H54 (cell line): ENCODE data around the gene SNX20.

Experiments used
- DNase-seq: peaks from one replicate; pipeline ENCODE4 v3.0.0; 2011; ENCODE audit warnings: low spot score, mixed read lengths; ENCODE audit not compliant: insufficient read length
- FAIRE-seq: peaks from 3 replicates; lab custom pipeline; 2011; peaks lifted over from hg19 to GRCh38; lab: Jason Lieb, UNC
- POLR2A ChIP-seq: IDR thresholded peaks from 2 replicates; pipeline ENCODE4 v1.6.1; 2011; ENCODE audit warnings: low read depth, mild to moderate bottlenecking, low read length

Gene SNX20

GRCh38 chr16:50696126-50696525, 15.0 kb upstream of the SNX20 start:
- TF ChIP-seq POLR2A, result no peak
- no peak for FAIRE-seq
- no peak for DNase-seq

- FAIRE-seq (no peak), DNase-seq (no peak)
- TF ChIP-seq POLR2A, result no peak
These were observed 14.2 kb upstream of the SNX20 start for GRCh38 chr16:50695017-50696000.

- FAIRE-seq (no peak), DNase-seq (no peak)
- TF ChIP-seq POLR2A, result no peak
These were observed 13.1 kb upstream of the SNX20 start for GRCh38 chr16:50694206-50694605.

GRCh38 chr16:50692999-50693781, 12.1 kb upstream of the SNX20 start, which contains the start of gene NOD2:
Gene NOD2 (plus strand): TSS chr16:50693606. CDS start chr16:50699496, 5,890 bp downstream.
- FAIRE-seq (no peak), DNase-seq (no peak)
- TF ChIP-seq POLR2A, result no peak

- TF ChIP-seq POLR2A, result no peak
- FAIRE-seq (no peak), DNase-seq (no peak)
These were observed 11.5 kb upstream of the SNX20 start for GRCh38 chr16:50692644-50692998.

- no peak for TF ChIP-seq POLR2A
- no peak for FAIRE-seq
- DNase-seq, result no peak
These were observed 9.1 kb upstream of the SNX20 start for GRCh38 chr16:50690177-50690576.

GRCh38 chr16:50688867-50689266, 7.8 kb upstream of the SNX20 start:
- no peak for TF ChIP-seq POLR2A
- DNase-seq (no peak), FAIRE-seq (no peak)

GRCh38 chr16:50688083-50688482, 7.0 kb upstream of the SNX20 start:
- no peak for TF ChIP-seq POLR2A
- DNase-seq (no peak), FAIRE-seq (no peak)

- TF ChIP-seq POLR2A, result no peak
- DNase-seq (no peak), FAIRE-seq (no peak)
These were observed 4.5 kb upstream of the SNX20 start for GRCh38 chr16:50685462-50686063.

- DNase-seq (no peak), FAIRE-seq (no peak)
- no peak for TF ChIP-seq POLR2A
These were observed 3.8 kb upstream of the SNX20 start for GRCh38 chr16:50684823-50685461.

GRCh38 chr16:50683689-50684374, 2.7 kb upstream of the SNX20 start:
- DNase-seq (no peak), FAIRE-seq (no peak)
- no peak for TF ChIP-seq POLR2A

- no peak for TF ChIP-seq POLR2A
- FAIRE-seq, result no peak
- no peak for DNase-seq
These were observed 587 bp downstream of the SNX20 start for GRCh38 chr16:50680556-50680893.
